OCI-LY3 (cell line): Measurements from ENCODE around the gene CCDC167.

ENCODE experiments used
- CTCF ChIP-seq: fragments of 200-600, 300-600 bp; sonication (generic); IDR thresholded peaks from 2 replicates; pipeline ENCODE4 v1.5.1; 2014; ENCODE audit warnings: antibody characterized with exemption, low read length, low read depth
- EZH2phosphoT487 ChIP-seq: fragments of 200-600 bp; shearing (Covaris generic); IDR thresholded peaks from 2 replicates; pipeline ENCODE4 v1.6.1; 2018; ENCODE audit warnings: antibody characterized with exemption, mixed run types, low read depth

GRCh38 chr6:37530297-37530696 lies 30.6 kb upstream of the CCDC167 start:
- TF ChIP-seq CTCF (no peak), EZH2phosphoT487 (no peak)
